MM.1S (cell line): Measurements from ENCODE around the gene RTN4RL1.

ENCODE experiments used
- CTCF ChIP-seq: fragments of 300-600 bp; sonication (generic); IDR thresholded peaks from 2 replicates; pipeline ENCODE4 v1.5.1; 2016; ENCODE audit warnings: antibody characterized with exemption, low read length, mixed read lengths
- EZH2 ChIP-seq: fragments of 300-600 bp; sonication (generic); optimal IDR thresholded peaks from 2 replicates; pipeline ENCODE3; 2017; ENCODE audit warnings: low read depth, mild to moderate bottlenecking, antibody characterized with exemption, low read length, mixed read lengths
- EZH2phosphoT487 ChIP-seq: fragments of 300-600 bp; sonication (generic); IDR thresholded peaks from 2 replicates; pipeline ENCODE4 v1.6.1; 2018; ENCODE audit warnings: antibody characterized with exemption, low read length

DNA sequence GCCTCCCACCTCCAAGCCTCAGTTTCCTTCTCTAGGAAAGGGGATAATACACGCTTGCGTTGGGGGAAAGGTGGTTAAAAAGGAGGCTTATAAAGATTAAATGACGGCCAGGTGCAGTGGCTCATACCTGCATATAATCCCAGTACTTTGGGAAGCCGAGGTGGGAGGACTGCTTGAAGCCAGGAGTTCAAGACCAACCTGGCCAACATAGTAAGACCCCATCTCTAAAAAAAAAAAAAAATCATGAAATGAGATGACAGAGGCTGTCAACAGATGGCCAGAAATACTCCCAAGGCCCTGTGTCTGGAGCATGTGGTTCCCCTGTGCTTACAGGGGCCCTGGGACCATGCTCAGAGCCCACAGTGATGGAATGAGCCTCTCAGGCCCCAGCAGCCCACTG lies 30.4 kb downstream of the RTN4RL1 start:
- no peak for TF ChIP-seq EZH2phosphoT487
- TF ChIP-seq CTCF, result no peak
- TF ChIP-seq EZH2, result no peak
